IPS DF 4.7 (cell line): ENCODE measurements around the gene UTP25.
"Not testable (repeated sequence)": the region's sequence is repeated elsewhere in the genome, so short reads cannot be mapped to it uniquely, and the experiment has no call there.

Source experiments
- DNase-seq: peaks from one replicate; pipeline ENCODE4 v3.0.0-alpha.2; 2013; ENCODE audit warnings: low spot score; ENCODE audit errors: extremely low read depth

Gene UTP25

DNA sequence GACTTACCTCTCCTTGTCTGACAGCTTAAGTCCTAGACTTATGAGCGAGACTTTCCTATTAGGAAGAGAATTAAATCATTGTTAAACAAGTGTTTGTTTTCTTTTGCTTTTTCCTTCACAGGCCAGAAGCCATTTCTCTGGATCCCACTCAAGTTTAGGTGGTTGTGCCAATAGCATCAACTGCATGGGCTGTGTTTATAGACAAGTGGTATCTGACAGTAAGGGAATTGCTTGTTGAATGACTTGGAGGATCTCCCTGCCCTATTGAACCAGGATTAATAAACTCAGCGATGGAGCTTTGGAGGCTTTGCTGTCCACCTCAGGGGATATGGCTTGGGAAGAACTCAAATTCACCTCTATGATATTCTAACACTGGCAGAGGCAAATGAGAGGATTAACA is 43.7 kb downstream of the UTP25 start:
- no peak for DNase-seq

DNA sequence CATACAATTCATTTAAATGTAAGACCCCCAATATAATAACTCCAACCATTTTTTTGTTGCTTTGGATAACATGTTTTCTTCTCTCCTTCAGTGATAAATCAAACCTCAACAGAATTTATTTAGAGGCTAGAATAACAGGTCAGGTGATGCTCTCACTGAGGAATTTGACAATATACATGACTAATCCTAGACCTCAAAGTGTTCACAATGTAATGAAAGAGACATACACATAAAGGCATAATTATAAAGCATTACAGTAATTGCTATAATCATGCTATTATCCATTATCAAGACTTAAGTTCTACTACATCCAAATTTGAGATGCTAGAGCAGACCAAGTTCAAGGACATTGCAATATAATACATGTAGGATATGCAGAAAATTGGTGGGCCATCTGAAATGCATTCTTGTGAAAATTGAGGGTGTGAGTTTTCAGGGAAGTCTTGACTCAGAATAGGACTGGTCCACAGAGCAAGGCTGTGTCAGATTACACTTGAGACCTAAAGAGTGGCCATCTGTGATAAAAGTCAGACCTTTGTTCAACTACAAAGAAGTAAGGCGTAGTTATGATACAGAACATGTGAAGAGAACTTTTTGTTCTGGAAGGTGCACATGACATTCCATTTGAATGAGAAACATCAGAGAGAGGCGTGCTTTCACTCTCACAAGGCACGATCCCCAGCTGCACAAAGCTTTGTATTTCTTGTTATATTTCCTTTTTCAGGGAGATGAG is 45.5 kb downstream of the UTP25 start:
- DNase-seq: no peak

DNA sequence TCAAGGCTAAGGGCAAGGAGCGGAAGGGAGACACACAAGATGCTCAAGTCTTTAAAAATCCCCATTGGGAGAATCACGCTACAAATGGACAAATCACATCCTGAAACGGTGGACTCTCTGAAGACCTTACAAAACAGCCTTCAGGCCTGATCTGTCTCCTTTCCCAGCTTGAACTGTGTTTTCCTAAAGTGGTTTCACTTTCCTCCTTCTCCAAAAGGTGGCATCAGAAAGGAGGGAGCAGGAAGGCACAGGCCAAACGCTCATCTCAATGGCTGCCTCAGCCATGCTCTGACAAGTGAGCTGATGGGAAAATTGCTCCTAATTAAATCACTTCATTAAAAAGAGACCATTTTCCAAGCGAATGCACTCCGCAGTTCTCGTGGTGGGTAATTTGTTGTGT is 47.7 kb downstream of the UTP25 start:
- DNase-seq: peak; percentile 49

DNA sequence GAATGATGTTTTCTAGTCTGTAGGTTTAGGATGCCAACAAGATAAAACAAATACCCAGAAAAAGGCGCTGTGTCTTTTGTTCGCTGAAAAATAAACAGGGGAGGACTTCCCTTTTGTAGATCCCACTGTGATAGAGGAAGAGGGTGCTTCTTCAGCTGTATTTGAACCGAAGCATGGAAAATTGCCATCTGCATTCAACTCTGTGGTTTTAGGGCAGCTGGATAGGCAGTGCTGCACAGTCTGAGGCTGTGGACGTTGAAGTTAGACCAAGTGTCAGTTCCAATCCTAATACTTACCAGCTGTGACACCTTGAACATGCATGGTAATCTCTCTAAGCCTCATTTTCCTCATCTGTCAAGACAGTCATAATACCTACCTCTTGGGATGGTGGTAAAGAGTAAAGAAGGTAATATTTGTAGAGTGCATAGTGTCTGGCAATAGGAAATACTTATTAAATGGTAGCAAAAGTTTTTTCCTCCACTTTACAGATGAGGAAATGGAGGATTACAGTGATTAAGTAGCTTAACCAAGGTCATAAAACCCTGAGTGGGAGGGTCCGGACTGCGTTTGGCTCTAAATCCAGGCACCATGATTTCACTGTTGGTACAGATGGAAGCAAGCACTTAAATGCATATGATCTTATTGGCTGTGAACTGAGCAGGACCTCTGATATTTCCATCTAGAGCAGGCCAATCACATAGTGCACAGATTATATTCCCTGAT is 48.5 kb downstream of the UTP25 start:
- DNase-seq: no peak

DNA sequence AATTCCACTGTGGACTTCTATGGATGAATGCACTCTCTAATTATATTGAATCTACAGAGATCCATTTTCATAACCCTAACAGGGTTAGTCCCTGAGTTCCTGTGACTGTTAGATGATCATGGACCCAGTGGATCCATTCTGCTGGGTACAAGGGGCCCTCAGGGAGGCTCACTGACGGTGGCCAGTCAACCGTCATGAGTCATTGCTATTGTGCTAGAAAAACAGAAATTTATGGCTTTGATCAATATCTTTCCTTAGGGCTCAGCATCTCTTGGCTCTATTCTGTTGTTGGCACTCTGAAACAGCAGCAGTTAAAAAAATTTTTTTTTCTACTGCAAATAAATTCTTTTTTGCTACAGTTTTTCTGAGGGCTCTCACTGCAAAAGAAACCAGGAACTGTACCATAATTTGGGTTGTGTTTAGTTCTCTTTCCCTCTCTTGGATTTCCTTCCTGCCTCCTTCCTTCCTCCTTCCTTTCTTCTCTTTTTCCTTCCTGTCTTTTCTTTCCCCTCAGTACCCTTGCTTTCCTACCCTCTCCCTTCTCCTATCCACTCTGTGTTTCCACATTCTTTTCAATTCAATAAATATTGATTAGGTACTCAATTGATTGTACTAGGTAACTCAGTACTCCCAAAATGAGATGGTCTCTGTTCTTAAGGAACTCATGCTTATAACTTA is 49.5 kb downstream of the UTP25 start:
- DNase-seq: no peak

DNA sequence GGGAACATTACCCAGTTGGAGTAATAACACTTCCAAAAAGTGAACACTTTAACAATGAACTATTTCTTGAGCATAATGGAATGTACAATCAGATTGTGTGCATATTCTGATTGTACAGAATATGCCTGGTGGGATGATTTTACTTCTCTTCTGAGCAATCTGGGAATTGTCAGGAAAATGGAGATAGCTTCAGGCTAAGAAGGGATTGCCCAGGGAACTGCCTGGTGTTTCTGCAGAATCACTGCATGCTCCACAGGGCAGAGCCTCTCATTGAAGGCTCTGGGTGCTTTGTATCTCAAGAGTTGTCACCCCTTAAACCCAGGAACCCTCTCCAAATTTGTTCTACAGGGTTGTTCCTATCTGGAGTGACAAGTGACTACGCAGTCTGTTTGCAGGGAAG is 51.2 kb downstream of the UTP25 start:
- no peak for DNase-seq

DNA sequence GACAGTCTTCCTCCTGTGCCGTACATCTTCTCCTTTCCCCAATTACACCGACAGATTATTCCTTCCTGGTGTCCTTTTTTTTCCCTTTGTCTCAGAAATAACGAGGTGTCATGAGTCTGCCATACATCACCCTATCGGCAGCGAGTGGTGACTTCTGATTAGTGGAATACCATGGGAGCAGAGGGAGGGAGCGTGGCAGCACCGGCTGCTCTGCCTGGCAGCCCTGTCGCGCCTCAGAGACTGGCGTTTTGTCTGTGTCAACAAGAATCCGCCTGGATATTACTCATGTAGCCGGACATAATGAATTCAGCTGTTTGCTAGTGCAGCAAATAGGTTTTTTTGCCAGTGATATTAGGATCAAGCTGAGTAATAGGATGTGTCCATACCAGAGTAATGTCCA is 51.8 kb downstream of the UTP25 start:
- no peak for DNase-seq

DNA sequence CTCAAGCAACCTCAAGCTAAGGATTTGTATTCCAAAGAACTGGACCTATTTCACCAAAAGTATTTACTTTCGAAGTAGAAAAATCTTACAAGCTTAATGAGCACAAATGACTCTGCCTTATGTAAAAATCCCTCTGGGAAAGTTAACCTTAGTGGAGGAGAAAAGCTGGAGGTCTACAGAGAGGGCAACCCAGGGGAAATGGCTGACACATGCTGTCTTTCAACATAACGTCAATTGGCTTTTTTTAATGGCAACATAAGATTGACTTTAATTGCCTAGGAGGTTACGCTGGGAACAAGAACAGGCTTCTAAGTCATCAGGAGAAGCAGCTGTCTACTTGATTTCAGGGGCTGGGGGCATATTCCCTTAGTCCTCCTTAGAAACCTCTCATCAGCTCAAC is 52.3 kb downstream of the UTP25 start:
- DNase-seq: no peak

DNA sequence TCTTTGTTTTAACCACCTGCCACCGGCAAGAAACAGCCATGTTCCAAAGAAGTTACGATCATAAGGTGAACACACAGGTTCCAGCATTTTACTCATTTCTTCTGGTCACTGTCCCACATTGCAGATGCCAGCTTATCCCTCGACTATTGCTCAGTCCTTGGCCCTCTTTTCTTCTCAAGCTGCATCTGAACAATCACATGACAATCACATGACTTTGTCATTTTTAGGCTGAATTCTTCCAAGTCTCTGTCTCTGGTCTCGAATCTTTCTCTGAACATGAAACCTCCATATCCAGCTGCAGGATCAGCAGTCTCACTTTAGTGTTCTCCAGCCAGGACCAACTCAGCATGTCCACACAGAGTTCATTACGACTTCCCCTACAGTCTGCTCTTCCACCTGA is 53.8 kb downstream of the UTP25 start:
- DNase-seq: no peak

DNA sequence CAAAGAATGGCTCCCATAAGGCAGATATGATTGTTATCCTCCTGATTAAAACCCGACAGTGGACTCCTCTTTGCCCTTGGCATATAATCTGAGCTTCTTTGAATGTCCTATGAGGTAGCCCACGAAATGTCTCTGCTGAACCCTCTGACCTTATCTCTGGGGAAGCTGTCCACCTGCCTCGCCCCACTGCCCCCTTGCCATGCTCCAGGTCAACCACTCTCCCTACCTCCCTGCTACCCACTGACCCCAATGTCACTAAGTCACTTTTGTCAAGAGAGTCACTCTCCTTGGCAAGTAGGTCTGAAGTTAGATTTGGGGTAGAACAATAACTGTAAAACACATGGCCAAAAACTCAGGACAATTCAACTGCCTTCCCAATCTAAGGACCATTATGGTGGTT is 54.5 kb downstream of the UTP25 start:
- DNase-seq: no peak

DNA sequence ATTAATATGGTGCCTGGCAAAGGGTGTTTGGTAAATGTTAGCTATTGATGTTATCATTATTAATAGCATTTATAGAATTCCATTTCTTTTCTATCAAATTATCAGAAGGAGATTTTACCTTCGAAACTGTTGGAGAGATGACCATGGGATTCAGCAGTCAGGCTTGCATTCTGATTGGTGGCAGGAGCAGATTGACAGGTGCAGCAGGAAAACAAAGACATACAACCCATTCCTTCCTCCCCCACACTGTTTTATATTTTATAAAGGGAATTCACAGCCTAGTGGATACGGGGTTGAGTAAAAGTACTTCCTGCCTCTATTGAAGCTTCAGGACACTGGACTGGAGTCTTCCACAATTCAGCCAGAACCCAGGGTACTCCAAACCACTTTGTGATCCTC is 55.2 kb downstream of the UTP25 start:
- no peak for DNase-seq

DNA sequence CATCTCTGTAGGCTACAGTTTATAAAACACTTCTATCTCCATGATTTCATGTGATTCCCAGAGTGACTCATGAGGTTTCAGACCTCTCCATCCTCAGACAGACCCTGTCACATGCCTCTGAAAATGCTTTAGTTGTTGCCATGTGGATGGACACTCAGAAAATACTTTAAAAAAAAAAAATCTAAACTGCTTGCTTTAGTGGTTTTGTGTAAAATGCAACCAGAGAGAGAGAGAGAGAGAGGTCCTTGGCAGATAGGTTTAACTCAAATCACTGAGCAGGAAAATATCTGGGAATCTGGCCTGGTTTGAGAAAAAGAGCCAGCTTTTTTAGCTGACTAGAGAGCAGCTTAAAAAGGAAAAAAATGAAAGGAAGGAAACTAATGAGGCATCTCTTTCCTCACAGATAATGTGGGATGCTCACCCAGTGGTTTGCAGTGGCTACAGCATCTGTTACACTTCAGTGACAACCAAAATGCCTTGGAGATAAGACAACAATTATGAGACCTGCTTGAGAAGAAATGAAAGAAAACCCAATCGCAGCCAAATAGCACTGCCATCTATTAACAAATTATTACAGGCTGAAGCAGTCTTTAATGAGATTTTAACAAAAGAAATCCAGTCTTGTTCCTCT is 55.7 kb downstream of the UTP25 start:
- no peak for DNase-seq

DNA sequence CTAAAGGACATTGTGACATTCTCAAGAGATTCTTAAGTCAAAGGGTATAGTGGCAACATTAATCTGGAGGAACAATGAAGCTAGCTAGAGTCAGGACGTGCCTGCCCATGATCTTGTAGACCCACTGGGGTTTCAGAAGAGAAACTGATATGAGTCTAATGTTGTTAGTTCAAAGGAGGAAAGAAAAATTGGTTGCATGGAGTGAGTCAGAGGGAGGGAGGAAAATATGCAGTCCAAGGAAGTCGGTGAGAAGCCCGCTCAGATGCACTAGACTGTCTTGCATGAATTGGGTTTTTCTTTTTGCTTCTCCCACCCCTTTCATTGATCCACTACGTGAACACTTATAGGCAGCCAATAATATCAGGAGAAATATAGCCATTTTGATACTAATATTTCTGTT is 56.5 kb downstream of the UTP25 start:
- DNase-seq: no peak

DNA sequence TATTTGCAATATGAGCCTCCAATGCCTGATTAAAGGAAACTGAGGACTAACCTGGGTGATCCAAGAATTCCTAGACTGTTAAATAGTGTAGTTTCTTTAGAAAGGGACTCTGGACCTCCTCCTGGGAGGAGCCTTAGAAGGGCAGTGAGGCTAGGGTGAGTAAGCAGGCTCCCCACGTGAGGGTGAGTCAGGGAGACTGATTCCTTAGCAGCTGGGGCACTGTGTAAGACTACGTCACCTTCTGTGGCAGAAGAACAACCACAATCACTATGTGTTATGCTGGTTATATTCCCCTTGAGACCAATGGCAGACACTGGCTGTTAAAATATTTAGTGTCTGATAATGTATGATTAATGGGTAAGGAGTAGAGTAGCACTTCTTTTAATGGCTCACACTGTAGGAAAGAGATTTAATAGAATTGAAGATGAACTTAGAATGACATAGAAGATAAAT is 56.9 kb downstream of the UTP25 start:
- DNase-seq: no peak

DNA sequence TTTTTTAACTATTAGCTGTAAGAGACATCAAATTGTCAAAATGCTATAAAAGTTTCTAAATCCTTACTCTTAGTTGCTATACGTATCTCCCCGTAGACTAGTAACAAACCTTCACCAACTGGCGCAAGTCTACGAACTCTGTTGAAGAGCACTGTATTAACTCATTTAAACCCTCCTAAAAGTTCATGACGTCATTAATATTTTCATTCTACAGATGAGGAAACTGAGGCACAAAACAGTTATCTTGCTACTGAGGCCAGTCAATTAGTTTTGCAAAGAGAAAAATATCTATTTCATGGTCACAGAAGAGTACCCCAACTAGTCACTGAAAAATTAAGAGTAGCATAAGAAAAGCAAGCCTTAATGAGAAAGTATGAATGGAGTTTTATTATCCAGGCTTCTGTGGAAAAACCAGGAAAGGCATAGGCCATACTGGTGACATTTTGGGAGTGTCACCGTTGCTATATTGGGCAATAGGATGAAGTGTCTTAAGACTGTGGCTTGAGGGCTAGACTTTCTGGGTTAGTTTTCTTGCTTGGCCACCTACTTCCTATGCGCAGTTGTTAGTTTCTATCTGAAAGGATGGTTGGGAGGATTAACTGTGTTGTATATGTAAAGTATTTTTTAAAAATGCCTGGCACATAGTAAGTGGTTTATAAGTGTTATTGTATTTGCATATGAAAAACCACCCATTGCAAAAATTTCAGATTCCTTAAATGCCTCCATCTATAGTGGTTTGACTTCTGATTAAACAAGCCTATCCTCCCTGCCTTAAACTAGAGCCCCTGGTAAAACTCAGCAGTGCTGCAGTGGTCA is 57.8 kb downstream of the UTP25 start:
- DNase-seq: no peak

DNA sequence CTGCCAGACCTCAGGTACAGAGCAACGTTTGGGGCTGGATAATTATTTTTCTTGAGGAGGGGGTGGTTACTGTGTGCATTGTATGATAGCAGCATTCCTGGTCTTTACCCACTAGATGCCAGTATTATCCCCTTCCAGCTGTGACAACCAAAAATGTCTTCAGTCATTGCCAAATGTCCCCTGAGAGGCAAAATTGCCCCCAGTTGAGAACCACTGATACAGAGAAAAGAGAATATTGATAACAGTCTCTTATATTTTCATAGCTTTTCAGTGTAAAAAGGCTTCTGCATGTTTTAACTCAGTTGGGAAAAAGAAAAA is 58.4 kb downstream of the UTP25 start:
- no peak for DNase-seq

DNA sequence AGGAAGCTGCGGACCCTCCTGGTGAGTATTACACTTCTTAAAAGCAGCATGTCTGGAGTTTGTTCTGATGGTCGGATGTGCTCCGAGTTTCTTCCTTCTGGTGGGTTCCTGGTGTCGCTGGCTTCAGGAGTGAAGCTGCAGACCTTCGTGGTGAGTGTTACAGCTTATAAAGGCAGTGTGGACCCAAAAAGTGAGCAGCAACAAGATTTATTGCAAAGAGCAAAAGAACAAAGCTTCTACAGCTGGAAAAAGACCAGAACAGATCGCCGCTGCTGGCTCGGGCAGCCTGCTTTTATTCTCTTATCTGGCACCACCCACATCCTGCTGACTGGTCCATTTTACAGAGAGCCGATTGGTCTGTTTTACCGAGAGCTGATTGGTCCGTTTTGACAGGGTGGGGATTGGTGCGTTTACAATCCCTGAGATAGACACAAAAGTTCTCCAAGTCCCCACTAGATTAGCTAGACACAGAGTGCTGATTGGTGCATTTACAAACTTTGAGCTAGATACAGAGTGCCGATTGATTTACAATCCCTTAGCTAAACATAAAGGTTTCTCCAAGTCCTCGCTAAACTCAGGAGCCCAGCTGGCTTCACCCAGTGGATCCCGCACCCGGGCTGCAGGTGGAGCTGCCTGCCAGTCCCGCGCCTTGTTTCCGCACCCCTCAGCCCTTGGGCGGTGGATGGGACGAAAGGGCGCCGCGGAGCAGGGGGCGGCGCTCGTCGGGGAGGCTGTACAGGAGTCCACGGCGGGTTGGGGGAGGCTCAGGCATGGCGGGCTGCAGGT is 60.7 kb downstream of the UTP25 start:
- not testable (repeated sequence) for DNase-seq

DNA sequence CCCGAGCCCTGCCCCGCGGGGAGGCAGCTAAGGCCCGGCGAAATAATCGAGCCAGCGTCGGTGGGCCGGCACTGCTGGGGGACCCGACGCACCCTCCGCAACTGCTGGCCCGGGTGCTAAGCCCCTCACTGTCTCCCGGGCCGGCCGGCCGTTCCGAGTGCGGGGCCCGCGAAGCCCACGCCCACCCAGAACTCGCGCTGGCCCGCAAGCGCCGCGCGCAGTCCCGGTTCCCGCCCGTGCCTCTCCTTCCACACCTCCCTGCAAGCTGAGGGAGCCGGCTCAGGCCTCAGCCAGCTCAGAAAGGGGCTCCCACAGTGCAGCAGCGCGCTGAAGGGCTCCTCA is 61.3 kb downstream of the UTP25 start:
- no peak for DNase-seq

DNA sequence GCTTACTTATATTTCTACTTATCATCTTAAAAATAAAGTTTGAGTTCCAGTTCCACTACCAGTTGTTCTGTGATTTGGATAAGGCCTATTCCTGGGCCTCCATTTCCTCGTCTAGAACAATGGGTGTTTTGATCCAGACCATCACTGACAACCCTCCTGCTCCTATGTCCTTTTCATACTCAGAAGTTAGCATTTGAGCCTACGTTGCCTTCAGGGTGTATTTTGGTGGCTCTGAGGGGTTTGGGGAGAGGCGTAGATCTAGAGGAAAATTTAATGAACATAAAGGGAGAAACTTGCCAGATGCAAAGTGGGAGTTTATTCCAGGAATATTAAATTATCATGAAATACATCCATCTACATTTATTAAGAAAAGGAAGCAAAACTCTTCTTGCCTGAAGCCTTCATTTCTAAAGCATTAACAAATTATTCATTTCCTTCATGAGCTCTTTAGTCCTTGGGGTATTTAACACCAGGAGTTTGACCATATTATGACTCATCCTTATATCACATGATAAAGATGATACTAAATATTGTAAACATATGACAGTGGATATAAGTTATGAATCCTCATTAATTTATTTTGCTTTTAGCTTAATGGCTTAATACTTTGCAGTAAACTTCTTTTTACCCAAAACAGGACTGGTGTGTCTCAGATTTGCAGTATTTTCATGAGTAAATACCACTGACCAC is 63.0 kb downstream of the UTP25 start:
- no peak for DNase-seq

DNA sequence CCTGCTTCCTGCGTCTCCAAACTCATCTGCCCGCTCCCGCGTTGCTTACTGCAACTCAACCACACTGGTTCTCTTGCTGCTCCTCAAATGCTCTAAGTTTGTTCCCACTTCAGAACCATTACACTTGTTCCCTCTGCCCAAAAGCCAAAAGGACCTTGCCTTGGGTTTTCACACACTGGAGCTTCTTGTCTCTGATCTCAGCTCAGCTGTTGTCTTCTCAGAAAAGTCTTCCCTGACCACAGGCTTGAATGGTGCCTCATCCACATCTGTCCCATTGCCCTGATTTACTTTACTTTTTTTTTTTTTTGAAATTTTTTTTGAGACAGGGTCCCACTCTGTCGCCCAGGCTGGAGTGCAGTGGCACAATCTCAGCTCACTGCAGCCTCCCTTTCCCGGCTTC is 66.0 kb downstream of the UTP25 start:
- no peak for DNase-seq
